K562 (cell line): ENCODE data around the gene BIRC5. TPM values are rescaled to one million over a fixed set of nuclear protein-coding genes. Genes with fewer than 3 reads are reported as not detected.

Experiments used
- ARHGAP35 ChIP-seq: fragments of 450-650 bp; IDR thresholded peaks from 2 replicates; pipeline ENCODE4 v1.6.1; 2018; ENCODE audit not compliant: partially characterized antibody
- ASH1L ChIP-seq: fragments of 450-650 bp; IDR thresholded peaks from 2 replicates; pipeline ENCODE4 v1.6.1; 2018; ENCODE audit warnings: borderline replicate concordance, mild to moderate bottlenecking, low read depth; ENCODE audit not compliant: partially characterized antibody
- CHCHD3 ChIP-seq: fragments of 250-450 bp; sonication (Bioruptor Pico); IDR thresholded peaks from 2 replicates; pipeline ENCODE4 v2.1.2; 2022; ENCODE audit warnings: mild to moderate bottlenecking
- CREB1 ChIP-seq, 2 experiments: sonication (generic) in 1 of 2; formaldehyde crosslinking in 1 of 2; IDR thresholded peaks; 2 replicates each; pipeline versions ENCODE4 v1.6.1 to v1.8.0; 2012 to 2022; ENCODE audit warnings: inconsistent platforms in 1 of 2, mild to moderate bottlenecking in 1 of 2, missing genetic modification reagents in 1 of 2, moderate library complexity in 1 of 2
- MEIS2 ChIP-seq: fragments of 450-650 bp; IDR thresholded peaks from 2 replicates; pipeline ENCODE4 v1.6.1; 2014; ENCODE audit warnings: mild to moderate bottlenecking; ENCODE audit not compliant: partially characterized antibody
- NFRKB ChIP-seq: fragments of 450-650 bp; IDR thresholded peaks from 2 replicates; pipeline ENCODE4 v1.6.1; 2016; ENCODE audit warnings: low read depth
- NR2C1 ChIP-seq, 2 experiments: fragments of 450-650 bp; IDR thresholded peaks; 2 replicates each; pipeline ENCODE4 v1.6.1; 2017; ENCODE audit warnings: mild to moderate bottlenecking in 2 of 2, antibody characterized with exemption in 1 of 2, inconsistent platforms in 1 of 2, missing compliant biosample characterization in 1 of 2, missing genetic modification characterization in 1 of 2
- NR4A1 ChIP-seq, 2 experiments: fragments of 250-450 bp in 1 of 2; fragments of 450-650 bp in 1 of 2; sonication (Bioruptor Pico) in 1 of 2; IDR thresholded peaks; 2 replicates each; pipeline versions ENCODE4 v1.4.0 to v1.6.1; 2016 to 2020; ENCODE audit warnings: mild to moderate bottlenecking in 2 of 2, missing compliant biosample characterization in 1 of 2, missing genetic modification characterization in 1 of 2, moderate library complexity in 1 of 2
- PBX2 ChIP-seq, 2 experiments: IDR thresholded peaks in 1 of 2; conservative IDR thresholded peaks in 1 of 2; 2 replicates each; pipeline ENCODE4 v1.6.1; 2016; ENCODE audit warnings: low read depth in 2 of 2, mild to moderate bottlenecking in 1 of 2, missing compliant biosample characterization in 1 of 2, missing genetic modification characterization in 1 of 2, moderate library complexity in 1 of 2
- RB1 ChIP-seq: fragments of 450-650 bp; IDR thresholded peaks from 2 replicates; pipeline ENCODE4 v1.6.1; 2017; ENCODE audit warnings: low read depth, mild to moderate bottlenecking
- SNIP1 ChIP-seq: fragments of 450-650 bp; IDR thresholded peaks from 2 replicates; pipeline ENCODE4 v1.7.1; 2017; ENCODE audit warnings: low read depth, mild to moderate bottlenecking
- SRSF3 ChIP-seq: fragments of 200-400 bp; formaldehyde crosslinking; IDR thresholded peaks from 2 replicates; pipeline ENCODE4 v1.6.1; 2016; ENCODE audit warnings: mild to moderate bottlenecking, low read length, moderate library complexity; ENCODE audit not compliant: insufficient read depth
- TAF1 ChIP-seq: IDR thresholded peaks from 2 replicates; pipeline ENCODE4 v1.6.1; 2011; ENCODE audit warnings: mild to moderate bottlenecking, low read length, moderate library complexity; ENCODE audit not compliant: insufficient read depth, control insufficient read depth, severe bottlenecking; ENCODE audit errors: extremely low read depth
- TRIM24 ChIP-seq, 2 experiments: fragments of 450-650 bp; IDR thresholded peaks; 2 replicates each; pipeline ENCODE4 v1.6.1; 2016
- UBTF ChIP-seq, 2 experiments: IDR thresholded peaks; 2 replicates each; pipeline ENCODE4 v1.6.1; 2012; ENCODE audit warnings: improper control_type of control experiment in 2 of 2, low read depth in 2 of 2, low read length in 2 of 2, borderline replicate concordance in 1 of 2
- XRCC3 ChIP-seq: fragments of 450-650 bp; IDR thresholded peaks from 2 replicates; pipeline ENCODE4 v1.6.1; 2017; ENCODE audit warnings: mild to moderate bottlenecking, moderate library complexity
- ZFPM2 ChIP-seq: fragments of 250-450 bp; sonication (Bioruptor Pico); IDR thresholded peaks from 2 replicates; pipeline ENCODE4 v1.5.1; 2022; ENCODE audit warnings: mild to moderate bottlenecking
- ZNF146 ChIP-seq: IDR thresholded peaks from one replicate; pipeline ENCODE4 v1.6.1; 2018; ENCODE audit warnings: missing compliant biosample characterization; ENCODE audit not compliant: unreplicated experiment
- polyA plus RNA-seq, 8 experiments: library from polyadenylated mRNA; depleted of rRNA in 4 of 8; stranded (reverse) in 5 of 8; unstranded in 3 of 8; fragments of >200 nt; fragmentation: Nextera tagmentation in 2 of 8; fragmentation: Illumina TruSeq in 1 of 8; extraction: Ambion mirVana in 2 of 8; extraction: Trizol in 1 of 8; gene quantifications; 2 replicates each; pipeline versions ENCODE4 v1.2.1 to v1.2.3, GENCODE V29; 2011 to 2014; ENCODE audit warnings: inconsistent platforms in 1 of 8, missing spikeins in 1 of 8
- total RNA-seq, 7 experiments: library from RNA; depleted of rRNA in 6 of 7; stranded (reverse); fragments of >200 nt in 6 of 7; fragmentation: Illumina TruSeq in 2 of 7; extraction: Trizol in 2 of 7; gene quantifications; 2 replicates each; pipeline versions ENCODE4 v1.2.1 to v1.2.3, GENCODE V29; 2011 to 2021; ENCODE audit warnings: low replicate concordance in 1 of 7
- TF ChIP-seq, protein P1 (sequence below): fragments of 450-650 bp; formaldehyde crosslinking; IDR thresholded peaks from 2 replicates; pipeline ENCODE4 v1.4.0; 2020; ENCODE audit warnings: mild to moderate bottlenecking, moderate library complexity

Gene BIRC5
- total and polyA plus RNA-seq, 9 of the 15 experiments (the other 6 are each of a cell fraction or from before 2014, with no cell fraction given): 64.4 to 140 (median 101) TPM

DNA sequence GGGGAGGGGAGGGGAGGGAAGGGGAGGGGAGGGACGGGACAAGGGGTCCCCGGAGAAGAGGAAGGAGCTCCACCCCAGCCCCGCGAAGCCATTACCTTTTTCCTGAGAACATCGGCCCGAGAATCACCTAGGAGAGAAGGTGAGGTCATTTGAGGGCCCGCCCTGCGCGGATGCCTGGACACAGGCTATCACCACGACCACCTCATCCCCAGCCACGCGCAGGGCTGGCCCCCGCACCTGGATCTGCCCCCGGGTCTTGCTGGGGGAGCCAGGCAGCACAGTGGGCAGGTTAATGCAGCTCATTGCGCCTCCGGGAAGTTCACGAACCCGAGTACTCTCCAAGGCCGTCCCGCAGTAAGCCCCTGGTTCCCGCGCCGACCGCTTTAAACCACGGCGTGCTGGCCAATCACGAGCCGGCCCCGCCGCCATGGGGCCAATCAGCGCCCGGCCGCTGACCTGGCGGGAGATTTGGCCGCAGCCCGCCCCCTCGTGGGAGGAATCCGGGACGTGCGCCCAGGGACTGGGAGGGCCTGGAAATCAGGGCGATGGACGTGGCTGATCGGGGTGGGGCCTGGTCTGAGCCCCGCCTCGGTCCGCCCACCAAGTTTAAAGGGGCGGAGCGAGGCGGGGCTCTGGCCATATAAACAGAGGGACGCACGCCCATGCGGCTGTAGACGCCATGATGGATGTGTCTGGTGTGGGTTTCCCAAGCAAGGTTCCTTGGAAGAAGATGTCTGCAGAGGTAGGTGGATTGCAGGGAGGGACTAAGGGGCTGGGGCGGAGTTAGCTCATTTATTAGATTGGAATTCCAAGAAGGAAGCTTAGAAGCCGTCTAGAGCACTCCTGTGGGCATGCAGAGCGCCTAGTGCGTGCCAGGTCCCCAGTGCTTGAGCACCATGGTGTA, 27.1 kb upstream of the BIRC5 start, which contains the start of the genes AFMID and TK1 (continued):
- TF ChIP-seq ZFPM2: 0 out of 2 replicates have a peak, but pooled peaks have one; percentile 22
- TF ChIP-seq, protein P1, sequence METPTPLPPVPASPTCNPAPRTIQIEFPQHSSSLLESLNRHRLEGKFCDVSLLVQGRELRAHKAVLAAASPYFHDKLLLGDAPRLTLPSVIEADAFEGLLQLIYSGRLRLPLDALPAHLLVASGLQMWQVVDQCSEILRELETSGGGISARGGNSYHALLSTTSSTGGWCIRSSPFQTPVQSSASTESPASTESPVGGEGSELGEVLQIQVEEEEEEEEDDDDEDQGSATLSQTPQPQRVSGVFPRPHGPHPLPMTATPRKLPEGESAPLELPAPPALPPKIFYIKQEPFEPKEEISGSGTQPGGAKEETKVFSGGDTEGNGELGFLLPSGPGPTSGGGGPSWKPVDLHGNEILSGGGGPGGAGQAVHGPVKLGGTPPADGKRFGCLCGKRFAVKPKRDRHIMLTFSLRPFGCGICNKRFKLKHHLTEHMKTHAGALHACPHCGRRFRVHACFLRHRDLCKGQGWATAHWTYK (CRISPR knock-in tag): no peak
- TF ChIP-seq TRIM24 (IDR thresholded peaks at IDR 0.05): peak; percentile 73 to 80
- no peak for TF ChIP-seq SRSF3
- TF ChIP-seq NR2C1 (IDR thresholded peaks at IDR 0.05): 0 out of 2 replicates have a peak, but pooled peaks have one; percentile 43
- 0 out of 2 replicates have a peak, but pooled peaks have one; percentile 16 for TF ChIP-seq NR2C1 (tag; IDR thresholded peaks at IDR 0.05)
- TF ChIP-seq NR4A1 (CRISPR knock-in tag; IDR thresholded peaks at IDR 0.05): peak; percentile 85; the same call in 1 of the 2 replicates
- TF ChIP-seq NR4A1 (tag; IDR thresholded peaks at IDR 0.05): no peak
- TF ChIP-seq SNIP1: no peak
- TF ChIP-seq NFRKB: 0 out of 2 replicates have a peak, but pooled peaks have one; percentile 38
- TF ChIP-seq UBTF (IDR thresholded peaks at IDR 0.05; ENCODE audit: borderline replicate concordance in 1 of 2, low read depth in 2 of 2, low read length in 2 of 2): no peak; a peak in 1 of 4 replicates
- no peak for TF ChIP-seq PBX2 (CRISPR knock-in tag; IDR thresholded peaks at IDR 0.05; ENCODE audit: low read depth)
- peak; percentile 69 for TF ChIP-seq PBX2 (tag; conservative IDR thresholded peaks at IDR 0.05; ENCODE audit: low read depth)
- peak; percentile 76 for TF ChIP-seq MEIS2
- TF ChIP-seq RB1: peak; percentile 100
- TF ChIP-seq CREB1 (IDR thresholded peaks at IDR 0.05): 0 out of 2 replicates have a peak, but pooled peaks have one; percentile 13
- TF ChIP-seq CREB1 (CRISPR knock-in tag; IDR thresholded peaks at IDR 0.05): peak; percentile 79
- no peak for TF ChIP-seq ARHGAP35
- no peak for TF ChIP-seq CHCHD3 (CRISPR knock-in tag)
- no peak for TF ChIP-seq ZNF146 (CRISPR knock-in tag)
- TF ChIP-seq ASH1L: peak; percentile 87
- TF ChIP-seq TAF1: peak; percentile 83
- no peak for TF ChIP-seq XRCC3
